SK-N-MC (cell line): ENCODE measurements around the gene ABHD16B.

Experiments used
- EZH2 ChIP-seq: fragments of 200-600 bp; sonication (generic); IDR thresholded peaks from one replicate; pipeline ENCODE4 v1.6.1; 2017; ENCODE audit warnings: antibody characterized with exemption
- FOXP2 ChIP-seq: optimal IDR thresholded peaks from 2 replicates; pipeline ENCODE3; 2011; ENCODE audit warnings: mild to moderate bottlenecking, moderate library complexity; ENCODE audit not compliant: insufficient read depth; ENCODE audit errors: extremely low read length, control extremely low read depth
- POLR2AphosphoS5 ChIP-seq: IDR thresholded peaks from 2 replicates; pipeline ENCODE4 v1.6.1; 2012; ENCODE audit warnings: mild to moderate bottlenecking, low read depth, low read length, borderline replicate concordance

DNA sequence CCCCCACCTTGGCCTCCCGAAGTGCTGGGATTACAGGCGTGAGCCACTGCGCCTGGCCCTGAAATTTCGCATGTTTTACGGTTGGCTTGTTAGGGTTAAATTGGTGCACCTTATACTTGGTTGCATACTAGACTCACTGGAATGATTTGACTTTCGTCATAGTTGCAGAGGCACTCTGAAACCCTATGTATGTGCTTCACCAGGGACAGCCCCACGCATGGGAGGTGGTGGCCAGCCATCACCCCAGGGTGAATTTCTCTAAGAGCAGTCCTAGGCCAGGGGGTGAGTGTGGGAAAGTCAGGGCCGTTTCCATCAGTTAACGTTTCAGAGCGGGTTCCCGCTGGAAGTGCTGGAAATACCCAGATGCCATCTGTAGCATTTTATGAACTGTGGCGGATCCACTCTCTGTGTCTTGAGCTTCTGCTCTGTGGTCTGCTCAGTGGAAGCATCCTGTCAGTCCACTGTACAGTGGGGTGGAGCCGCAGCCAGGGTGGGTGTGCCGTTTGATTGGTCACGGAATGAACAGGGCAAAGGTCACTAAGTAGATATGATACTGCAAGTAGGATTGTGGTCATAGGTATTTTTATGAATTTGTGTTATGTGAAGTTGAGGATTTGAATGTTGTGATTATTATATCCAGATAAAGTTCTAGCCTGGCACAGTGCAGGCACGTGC is 46.8 kb downstream of the ABHD16B start:
- TF ChIP-seq EZH2 (no peak), POLR2AphosphoS5 (no peak), FOXP2 (no peak)
